GM06990 (cell line): ENCODE measurements around the gene TRIM6.

Experiments used
- DNase-seq: peaks from one replicate; pipeline ENCODE4 v3.0.0-alpha.2; 2011; ENCODE audit not compliant: insufficient read length; ENCODE audit errors: extremely low read depth
- H3K27me3 ChIP-seq: replicated peaks from 2 replicates; pipeline ENCODE4 v1.6.0; 2011; ENCODE audit warnings: low read length; ENCODE audit not compliant: control insufficient read depth, insufficient read depth
- H3K36me3 ChIP-seq: 2 replicates; pipeline ENCODE4 v1.5.1; 2011; ENCODE audit warnings: low read length; ENCODE audit not compliant: control insufficient read depth, insufficient read depth
- H3K4me3 ChIP-seq: replicated peaks from 2 replicates; pipeline ENCODE4 v1.5.1; 2011; ENCODE audit warnings: low read depth, mild to moderate bottlenecking, control low read depth, low read length
- TF ChIP-seq, protein P1 (sequence below): IDR thresholded peaks from 2 replicates; pipeline ENCODE4 v1.5.1; 2011; ENCODE audit warnings: low read length, control low read depth, mild to moderate bottlenecking, inconsistent platforms; ENCODE audit not compliant: insufficient read depth, poor library complexity, severe bottlenecking

TRIM6 gene

DNA sequence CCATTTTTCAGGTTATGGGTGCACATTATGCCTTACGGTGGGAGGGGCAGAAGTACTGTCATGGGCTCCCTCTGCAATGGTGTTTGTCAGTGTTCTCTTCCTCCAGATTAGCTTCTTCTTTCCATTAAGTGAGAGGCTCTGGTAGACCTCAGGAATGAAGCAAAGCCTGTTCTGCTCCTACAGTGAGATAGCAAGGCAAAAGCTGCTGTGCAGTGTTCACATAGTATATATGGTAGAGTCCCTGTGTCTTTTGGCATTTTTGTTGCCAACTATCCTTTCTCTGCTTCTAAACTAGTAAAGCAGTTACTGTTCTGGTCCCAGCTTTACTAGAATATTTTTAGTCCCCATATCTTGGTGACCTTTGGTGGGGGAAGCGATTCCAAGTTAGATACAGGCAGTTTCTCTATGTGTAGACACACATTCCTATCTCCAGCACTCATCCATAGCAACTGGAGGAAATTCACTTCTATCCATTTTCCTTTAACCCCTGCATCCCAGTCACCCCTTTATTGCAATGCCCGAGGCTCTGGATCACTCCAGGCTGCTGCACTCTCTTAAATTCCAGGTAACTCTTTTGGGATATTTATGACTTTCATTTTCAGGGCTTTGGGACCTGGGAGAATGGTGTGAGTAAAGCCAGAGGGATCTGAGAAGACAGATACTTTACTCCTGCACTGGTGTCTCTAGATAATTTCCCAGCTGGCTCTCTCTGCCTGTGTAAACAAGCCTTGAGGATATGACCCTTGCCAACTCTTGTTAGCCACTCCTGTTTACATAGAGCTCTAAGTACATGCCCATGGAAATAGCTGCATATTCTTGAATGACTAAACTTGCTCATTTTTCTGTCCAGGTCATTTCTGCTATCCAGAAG, 24.4 kb downstream of the TRIM6 start:
- no peak for DNase-seq
- no peaks in the 10 kb centered on the region for H3K36me3 ChIP-seq
- H3K27me3 ChIP-seq = no peaks in the 10 kb centered on the region
- TF ChIP-seq, protein P1, sequence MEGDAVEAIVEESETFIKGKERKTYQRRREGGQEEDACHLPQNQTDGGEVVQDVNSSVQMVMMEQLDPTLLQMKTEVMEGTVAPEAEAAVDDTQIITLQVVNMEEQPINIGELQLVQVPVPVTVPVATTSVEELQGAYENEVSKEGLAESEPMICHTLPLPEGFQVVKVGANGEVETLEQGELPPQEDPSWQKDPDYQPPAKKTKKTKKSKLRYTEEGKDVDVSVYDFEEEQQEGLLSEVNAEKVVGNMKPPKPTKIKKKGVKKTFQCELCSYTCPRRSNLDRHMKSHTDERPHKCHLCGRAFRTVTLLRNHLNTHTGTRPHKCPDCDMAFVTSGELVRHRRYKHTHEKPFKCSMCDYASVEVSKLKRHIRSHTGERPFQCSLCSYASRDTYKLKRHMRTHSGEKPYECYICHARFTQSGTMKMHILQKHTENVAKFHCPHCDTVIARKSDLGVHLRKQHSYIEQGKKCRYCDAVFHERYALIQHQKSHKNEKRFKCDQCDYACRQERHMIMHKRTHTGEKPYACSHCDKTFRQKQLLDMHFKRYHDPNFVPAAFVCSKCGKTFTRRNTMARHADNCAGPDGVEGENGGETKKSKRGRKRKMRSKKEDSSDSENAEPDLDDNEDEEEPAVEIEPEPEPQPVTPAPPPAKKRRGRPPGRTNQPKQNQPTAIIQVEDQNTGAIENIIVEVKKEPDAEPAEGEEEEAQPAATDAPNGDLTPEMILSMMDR = no peak
- no peak overlapping the region for H3K4me3 ChIP-seq

DNA sequence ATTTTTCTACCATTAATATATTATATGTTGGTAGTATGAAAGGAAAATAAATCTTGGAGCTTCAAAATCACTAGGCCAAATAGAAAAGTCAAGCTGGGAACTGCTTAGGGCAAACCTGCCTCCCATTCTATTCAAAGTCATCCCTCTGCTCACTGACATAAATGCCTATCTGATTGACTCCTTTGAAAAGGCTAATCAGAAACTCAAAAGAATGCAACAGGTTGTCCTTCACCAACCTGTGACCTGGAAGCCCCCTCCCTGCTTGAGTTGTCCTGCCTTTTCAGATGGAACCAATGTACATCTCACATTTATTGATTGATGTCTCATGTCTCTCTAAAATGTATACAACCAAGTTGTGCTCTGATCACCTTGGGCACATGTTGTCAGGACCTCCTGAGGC, 25.1 kb downstream of the TRIM6 start:
- no peak for DNase-seq
- no peaks in the 10 kb centered on the region for H3K36me3 ChIP-seq
- TF ChIP-seq, protein P1 = no peak
- no peaks in the 10 kb centered on the region for H3K27me3 ChIP-seq
- H3K4me3 ChIP-seq = no peak overlapping the region

DNA sequence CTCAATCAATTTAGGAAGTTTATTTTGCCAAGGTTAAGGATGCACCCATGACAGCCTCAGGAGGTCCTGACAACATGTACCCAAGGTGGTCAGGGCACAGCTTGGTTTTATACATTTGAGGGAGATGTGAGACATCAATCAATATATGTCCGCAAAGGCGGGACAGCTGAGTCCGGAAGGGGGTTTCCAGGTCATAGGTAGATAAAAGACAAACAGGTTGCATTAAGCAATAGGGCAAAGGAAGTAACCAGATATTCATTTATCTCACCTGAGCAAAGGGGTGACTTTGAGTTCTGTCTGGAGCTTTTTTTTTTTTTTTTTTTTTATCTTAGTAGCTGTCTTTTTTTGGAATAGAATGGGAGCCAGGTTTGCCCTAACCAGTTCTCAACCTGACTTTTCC, 26.4 kb downstream of the TRIM6 start:
- Histone ChIP-seq H3K4me3 (no peak overlapping the region), H3K36me3 (no peaks in the 10 kb centered on the region), H3K27me3 (no peaks in the 10 kb centered on the region)
- TF ChIP-seq, protein P1 = no peak
- DNase-seq = no peak

DNA sequence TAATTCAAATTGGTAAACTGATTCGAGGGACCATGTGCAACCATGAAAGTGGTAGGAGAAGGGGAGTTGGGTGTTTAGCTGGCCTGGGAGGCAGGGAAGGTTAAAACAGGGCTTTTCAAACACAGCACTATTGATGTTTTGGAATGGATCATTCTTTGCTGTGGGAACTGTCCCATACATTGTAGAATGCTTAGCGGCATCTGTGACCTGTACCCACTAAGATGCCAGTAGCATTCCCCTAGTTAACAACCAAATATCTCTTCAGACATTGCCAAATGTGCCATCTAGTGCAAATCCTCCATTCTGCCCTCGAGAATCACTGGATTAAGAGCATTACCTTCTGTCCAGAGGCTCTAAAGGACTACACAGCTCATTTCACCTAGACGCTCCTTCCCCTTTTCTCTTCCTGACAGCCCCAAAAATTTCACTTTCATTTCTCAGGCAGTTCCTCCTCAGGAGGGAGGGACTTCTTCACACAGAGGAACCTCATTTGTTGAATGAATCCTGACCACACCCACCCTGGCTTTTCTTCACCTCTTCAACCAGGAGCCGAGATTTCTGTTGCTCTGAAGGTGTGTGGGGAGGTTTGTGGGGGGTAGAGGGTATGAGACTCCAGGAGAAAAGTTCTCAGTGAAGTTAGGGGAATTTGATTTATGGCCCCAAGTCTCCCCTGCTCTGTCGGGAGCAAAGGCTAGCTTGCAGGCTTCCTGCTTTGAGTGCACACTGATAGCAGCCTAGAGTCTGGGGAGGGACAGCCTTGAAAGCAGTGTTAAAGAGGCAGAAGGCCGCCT, 28.2 kb downstream of the TRIM6 start, which contains the start of gene TRIM34:
Gene TRIM34 (plus strand): TSS at position 513 of the 791 bp plus-strand sequence. CDS start 7,331 bp downstream, outside the sequence.
- Histone ChIP-seq H3K27me3 (no peaks in the 10 kb centered on the region), H3K4me3 (peak within 1 kb of the TSS; percentile 84), H3K36me3 (no peaks in the 10 kb centered on the region)
- DNase-seq = peak; percentile 63
- TF ChIP-seq, protein P1 = no peak

DNA sequence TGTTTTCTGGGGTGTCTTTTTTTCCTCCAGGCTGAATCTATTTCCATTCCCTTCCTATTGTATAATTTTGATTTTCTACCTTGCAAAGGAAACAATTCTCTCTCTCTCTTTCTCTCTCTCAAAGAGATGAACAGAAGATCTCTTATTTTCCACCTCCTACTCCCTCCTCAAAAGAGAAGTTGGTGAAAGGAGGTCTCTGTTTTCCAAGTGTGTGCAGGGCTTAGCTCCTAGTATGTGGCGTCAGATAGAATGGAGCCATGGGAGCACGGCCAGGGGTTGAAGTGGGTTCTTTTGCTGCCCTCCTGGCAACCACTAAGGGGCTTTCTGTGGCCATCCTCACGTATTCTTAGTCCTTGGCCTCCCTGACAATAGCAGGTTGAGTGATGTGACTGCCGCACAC, 28.8 kb downstream of the TRIM6 start:
- no peaks in the 10 kb centered on the region for H3K36me3 ChIP-seq

More for the DNA sequence above, 28.8 kb downstream of the TRIM6 start:
- no peak for DNase-seq
- H3K27me3 ChIP-seq = no peaks in the 10 kb centered on the region
- peak overlapping the region; percentile 84 for H3K4me3 ChIP-seq
- TF ChIP-seq, protein P1 = no peak
